Activated CD8-positive, alpha-beta memory T cell treated with anti-CD3 and anti-CD28 coated beads for 1 hour (primary cell): ENCODE results near the gene DHRS4L2.
"Not testable (repeated sequence)": the region's sequence is repeated elsewhere in the genome, so short reads cannot be mapped to it uniquely, and the experiment has no call there.

Experiments
- DNase-seq, 2 donors: peaks; one replicate each; pipeline ENCODE4 v3.0.0-alpha.2; 2020; ENCODE audit warnings: low read depth in 1 of 2; ENCODE audit errors: extremely low read depth in 1 of 2

Gene DHRS4L2

DNA sequence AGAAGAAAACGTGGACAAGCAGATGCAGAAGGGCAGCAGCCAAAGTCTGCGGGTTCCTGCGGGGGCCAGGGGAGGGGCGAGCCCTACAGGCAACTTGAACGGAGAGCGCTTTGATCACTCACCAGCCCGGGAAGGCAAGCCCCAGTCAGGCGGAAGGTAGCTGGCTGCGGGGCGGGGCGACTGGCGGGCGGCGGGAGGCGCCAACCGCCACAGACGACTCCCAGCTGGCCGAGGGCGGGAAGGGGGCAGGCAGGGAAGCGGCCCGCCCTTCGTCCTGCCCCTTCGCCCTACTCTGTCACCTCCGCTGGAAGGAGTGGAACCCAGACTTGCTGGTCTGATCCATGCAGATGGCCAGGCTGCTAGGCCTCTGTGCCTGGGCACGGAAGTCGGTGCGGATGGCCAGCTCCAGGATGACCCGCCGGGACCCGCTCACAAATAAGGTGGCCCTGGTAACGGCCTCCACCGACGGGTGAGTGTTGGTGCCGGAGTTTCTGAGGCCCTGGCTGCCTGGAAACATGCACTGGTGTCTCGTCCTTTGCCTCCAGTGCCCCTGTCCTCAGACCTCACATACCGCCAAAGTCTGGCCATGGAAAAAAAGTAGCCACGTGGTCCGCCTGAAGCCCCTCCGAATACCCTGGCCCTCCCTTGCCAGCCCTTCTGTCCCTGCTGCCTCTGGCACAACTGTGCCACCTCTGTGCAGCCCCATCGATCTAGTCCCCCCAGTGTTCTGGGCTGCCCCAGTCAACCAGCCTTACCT lies at the start of gene DHRS4L2:
Gene DHRS4L2 (plus strand): TSS at position 323 of the 757 bp plus-strand sequence. CDS start 19 bp downstream, at position 342.
- peak; percentile 27 to 52 for DNase-seq

DNA sequence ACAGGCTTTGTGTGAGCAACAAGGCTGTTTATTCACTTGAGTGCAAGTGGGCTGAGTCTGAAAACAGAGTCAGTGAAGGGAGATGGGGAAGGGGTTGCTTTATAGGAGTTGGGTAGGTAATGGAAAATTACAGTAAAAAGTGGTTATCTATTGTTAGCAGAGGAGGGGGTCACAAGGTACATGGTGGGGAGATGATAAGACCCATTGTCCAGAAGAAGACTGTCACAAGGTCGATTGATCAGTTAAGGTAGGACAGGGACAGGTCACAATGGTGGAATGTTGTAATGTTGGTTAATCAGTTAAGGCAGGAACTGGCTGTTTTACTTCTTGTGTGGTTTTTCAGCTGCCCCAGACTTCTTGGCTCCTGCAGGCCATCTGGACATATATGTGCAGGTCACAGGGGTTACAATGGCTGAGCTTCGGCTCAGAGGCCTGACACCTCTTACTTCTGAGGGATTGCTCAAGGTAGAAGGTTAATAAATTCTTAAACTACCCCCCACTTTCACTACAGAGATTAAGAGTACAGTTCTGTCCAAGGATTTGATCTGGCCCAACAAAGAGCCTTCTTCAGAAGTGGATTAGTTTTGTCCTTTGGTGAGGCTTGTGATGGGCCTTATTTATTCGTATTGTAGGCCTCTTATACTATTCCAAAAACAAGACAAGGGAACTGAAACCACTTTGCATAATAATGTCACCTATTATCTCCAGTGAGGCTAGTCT lies 49.0 kb upstream of the DHRS4L2 start:
- no peak for DNase-seq

DNA sequence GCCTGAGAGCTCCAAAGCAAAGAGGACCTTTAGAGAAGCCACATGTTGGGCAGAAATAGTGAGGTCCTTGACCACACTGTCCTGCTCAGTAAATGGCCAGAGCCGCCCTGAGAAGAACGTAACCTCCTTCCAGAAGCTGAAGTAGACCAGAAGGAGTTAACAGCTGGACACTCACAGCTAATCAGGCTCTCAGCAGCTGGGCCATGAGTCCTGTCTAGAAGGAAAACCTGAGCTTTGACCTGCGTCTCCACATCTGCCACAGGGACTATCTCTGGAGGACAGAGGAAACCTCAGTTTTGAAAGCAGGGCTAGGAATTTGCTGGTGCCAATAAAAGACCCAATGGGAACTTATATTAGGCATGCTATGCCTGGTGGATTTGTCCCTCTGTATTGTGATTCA lies 47.5 kb upstream of the DHRS4L2 start:
- no peak for DNase-seq

DNA sequence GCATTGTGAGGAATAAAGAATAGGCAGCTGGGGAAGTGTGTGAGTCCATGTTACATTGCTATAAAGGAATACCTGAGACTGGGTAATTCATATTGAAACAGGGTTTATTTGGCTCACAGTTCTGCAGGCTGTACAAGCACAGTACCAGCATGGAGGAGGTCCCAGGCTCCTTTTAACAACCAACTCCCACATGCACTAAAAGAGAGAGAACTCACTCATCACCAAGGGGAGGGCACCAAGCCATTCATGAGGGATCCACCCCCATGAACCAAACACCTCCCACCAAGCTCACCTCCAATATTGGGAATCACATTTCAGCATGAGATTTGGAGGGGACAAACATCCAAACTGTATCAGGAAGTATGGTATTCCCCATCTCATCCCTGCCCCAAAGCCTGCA lies 47.1 kb upstream of the DHRS4L2 start:
- DNase-seq, result no peak

DNA sequence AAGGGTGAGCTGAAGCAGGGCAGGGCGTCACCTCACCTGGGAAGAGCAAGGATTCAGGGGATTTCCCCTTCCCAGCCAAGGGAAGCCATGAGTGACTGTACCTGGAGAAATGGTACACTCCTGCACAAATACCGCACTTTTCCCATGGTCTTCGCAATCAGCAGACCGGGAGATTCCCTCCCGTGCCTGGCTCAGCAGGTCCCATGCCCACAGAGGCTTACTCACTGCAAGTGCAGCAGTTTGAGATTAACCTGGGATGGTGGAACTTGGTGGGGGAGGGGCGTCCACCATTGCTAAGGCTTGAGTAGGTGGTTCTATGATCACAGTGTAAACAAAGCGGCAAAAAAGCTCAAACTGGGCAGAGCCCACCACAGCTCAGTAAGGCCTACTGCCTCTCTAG lies 46.1 kb upstream of the DHRS4L2 start:
- DNase-seq, result no peak

DNA sequence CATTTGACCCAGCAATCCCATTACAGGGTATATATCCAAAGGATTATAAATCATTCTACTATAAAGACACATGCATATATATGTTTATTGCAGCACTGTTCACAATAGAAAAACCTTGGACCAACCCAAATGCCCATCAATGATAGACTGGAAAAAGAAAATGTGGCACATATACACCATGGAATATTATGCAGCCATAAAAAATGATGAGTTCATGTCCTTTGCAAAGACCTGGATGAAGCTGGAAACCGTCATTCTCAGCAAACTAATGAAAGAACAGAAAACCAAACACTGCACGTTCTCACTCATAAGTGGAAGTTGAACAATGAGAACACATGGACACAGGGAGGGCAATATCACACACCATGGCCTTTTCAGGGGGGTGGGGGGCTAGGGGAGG lies 39.7 kb upstream of the DHRS4L2 start:
- DNase-seq, result not testable (repeated sequence)

DNA sequence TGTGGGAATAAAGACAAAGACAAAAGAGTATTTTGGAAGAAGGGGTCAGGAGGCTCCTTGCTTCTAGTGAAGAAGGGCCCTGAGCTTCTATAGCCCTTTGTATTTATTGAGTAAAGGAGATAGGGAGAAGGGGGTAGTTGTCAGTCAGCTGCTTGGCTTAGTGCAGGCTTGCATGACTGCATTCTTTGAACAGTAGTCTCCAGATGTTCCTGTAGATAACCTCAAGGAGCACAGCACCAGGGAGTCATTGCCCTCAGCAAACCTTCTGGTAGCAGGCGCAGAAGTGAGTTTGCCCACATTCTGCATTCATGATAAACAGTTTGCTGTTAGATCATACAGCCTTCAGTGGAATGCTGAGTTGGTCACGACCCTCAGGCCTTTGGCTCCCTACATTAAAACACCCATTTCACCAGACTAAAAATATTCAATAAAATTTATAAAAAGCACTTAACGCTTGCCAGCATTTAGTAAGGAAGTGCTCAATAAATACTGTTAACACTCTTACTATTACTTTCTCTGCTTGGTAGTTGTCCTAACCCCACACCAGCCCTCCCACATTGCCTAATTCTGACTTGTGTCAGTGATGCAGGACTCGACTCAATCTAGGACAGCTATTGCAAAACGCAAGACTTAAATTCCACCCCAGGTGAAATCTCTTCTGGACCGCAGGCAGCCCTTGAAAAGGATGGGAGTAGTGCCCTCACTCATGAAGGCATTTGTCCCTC lies 38.2 kb upstream of the DHRS4L2 start:
- no peak for DNase-seq

DNA sequence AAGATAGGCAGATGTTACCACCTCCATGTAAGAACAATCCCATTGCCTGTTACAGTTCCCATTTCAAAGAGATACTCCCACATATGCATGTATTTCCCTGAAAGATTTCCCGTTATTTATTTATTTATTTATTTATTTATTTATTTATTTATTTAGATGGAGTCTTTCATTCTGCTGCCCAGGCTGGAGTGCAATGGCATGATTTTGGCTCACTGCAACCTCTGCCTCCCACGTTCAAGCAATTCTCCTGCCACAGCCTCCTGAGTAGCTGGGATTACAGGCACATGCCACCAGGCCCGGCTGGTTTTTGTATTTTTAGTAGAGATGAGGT lies 37.6 kb upstream of the DHRS4L2 start:
- not testable (repeated sequence) for DNase-seq

DNA sequence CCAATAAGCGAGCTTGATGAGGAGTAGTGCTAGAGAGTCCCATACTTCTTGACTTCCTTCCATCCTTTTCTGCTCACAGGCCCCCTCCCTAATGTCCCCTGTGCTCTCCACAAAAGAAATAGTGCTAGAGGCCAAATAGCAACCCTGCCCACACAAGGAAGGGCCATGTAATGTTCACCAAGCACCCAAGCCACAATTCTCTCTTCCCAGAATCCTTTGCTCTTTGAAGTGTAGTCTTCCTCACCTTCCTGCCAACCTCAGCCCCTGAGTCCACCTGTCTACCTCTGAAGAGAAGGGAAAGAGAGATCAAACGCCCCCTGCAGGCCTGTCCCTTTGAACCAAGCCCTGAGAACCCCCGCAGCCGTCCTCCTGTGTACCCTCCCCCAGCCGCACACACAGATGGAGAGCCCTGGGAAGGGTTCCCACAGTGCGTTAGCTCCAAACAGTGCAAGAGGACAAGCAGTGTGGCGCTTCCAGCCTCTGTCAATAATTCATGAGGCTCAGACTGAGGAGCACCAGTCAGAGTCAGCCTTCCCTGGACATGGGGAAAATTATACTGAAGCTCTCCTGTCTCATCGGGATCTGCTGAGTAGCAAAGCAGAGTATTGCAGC lies 37.0 kb upstream of the DHRS4L2 start:
- no peak for DNase-seq

DNA sequence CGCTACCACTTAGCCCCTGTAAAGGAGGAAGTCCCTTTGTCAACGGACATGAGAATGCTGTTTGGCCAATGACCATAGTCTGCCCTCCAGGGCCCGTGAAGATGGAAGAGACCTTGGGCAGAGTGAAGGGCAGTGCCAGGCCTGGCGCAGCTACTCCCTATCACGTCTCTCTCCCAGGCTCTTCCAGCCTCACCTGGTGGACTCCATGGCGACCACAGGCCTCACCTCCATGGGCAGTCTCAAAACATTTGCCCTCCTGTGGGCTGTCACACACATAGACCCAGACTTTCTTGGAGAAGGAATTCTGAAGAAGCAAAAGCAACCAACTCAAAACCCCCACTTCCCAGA lies 35.6 kb upstream of the DHRS4L2 start:
- DNase-seq, result not testable (repeated sequence)

DNA sequence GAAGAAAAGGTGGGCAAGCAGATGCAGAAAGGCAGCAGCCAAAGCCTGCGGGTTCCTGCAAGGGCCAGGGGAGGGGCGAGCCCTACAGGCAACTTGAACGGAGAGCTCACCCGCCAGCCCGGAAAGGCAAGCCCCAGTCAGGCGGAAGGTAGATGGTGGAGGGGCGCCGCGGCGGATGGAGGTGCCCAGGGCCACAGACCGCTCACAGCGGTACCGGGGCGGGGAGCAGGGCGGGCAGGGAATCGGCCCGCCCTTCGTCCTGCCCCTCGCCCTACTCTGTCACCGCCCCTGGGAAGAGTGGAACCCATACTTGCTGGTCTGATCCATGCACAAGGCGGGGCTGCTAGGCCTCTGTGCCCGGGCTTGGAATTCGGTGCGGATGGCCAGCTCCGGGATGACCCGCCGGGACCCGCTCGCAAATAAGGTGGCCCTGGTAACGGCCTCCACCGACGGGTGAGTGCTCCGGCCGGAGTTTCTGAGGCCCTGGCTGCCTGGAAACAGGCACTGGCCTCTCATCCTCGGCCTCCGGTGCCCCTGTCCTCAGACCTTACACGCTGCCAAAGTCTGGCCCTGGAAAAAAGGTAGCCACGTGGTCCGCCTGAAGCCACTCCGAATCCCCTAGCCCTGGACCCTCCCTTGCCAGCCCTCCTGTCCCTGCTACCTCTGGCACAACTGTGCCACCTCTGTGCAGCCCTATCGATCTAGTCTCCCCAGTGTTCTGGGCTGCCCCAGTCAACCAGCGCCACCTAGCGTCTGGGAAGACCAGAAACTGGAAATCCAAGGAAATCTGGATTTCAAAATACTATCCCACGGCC lies 35.1 kb upstream of the DHRS4L2 start, which contains the start of gene DHRS4:
Gene DHRS4 (plus strand): TSS at position 307 of the 815 bp plus-strand sequence. CDS start 19 bp downstream, at position 326.
- DNase-seq, result peak; percentile 50 to 69

DNA sequence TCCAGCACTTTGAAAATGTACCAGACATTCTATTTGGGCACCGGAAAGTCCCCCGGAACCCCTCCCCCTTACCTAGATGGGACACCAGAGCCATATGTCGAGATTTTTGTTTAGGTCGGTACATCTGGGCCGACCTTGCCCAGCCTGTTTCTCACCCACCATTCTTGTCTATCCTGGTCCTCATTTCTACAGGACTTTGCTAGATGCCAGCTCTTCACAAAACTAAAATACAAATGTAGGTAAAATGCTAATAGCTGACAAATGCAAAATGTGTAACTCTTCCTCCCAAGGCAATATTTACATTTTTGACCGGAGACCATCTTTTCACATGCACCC lies 34.5 kb upstream of the DHRS4L2 start:
- DNase-seq, result not testable (repeated sequence)

DNA sequence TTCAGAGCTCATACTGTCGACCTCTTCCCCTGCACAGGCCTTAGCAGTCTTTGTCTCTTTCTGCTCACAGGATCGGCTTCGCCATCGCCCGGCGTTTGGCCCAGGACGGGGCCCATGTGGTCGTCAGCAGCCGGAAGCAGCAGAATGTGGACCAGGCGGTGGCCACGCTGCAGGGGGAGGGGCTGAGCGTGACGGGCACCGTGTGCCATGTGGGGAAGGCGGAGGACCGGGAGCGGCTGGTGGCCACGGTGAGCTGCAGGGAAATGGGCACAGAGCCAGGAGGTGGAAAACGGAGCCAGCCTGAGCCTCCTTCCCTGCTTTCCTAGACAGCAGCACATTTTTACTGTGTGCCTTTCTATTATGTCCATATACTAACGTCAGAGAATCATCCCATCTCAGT lies 33.8 kb upstream of the DHRS4L2 start:
- not testable (repeated sequence) for DNase-seq

DNA sequence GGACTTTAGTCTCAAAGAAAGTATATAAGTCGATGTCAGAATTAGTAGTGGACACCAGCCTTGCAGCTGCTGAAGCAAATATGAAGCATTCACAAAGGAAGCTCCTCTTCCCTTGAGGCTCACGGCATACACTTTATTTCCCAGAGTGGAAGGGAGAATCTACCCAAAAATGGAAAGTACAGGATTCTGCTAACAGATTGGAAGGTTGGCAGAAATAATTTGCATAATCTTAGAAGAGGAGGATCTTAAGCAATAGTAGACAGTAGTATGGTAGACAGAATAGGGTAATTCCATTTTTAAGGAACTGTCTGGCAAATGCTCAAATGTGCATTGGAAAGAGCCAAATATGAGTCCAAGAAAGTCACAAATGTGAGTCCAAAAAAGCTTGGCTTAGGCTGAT lies 32.9 kb upstream of the DHRS4L2 start:
- DNase-seq, result not testable (repeated sequence)

DNA sequence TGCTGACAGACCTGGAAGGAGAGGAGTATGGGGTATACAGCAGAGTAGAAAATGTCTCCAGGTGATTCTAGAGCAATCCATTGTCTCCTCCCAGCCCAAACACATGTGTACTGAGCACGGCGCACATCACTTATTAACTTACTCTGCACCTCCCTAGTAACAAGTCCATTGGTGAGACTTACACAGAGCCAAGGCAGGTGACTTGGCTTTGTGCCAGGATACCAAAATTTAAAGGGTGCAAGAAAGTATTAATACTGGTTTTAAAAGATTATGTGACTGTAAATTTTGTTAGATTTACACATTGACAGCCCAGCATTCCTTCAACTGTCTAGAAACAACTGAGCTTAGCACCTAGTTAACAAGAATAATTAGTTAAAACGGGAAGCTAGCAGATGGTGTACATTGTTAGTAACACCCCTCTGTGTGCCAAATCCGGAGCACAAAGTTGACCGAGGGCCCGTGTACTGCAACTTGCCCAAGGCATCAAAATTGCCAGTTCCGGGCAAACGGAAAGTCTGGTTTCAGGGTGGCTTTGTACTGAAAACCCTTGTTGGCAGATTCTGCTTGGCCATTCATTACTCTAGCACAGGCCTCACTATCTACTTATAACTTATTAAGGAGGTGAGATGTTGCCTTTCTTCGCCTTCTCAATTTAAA lies 30.7 kb upstream of the DHRS4L2 start:
- DNase-seq, result not testable (repeated sequence)

DNA sequence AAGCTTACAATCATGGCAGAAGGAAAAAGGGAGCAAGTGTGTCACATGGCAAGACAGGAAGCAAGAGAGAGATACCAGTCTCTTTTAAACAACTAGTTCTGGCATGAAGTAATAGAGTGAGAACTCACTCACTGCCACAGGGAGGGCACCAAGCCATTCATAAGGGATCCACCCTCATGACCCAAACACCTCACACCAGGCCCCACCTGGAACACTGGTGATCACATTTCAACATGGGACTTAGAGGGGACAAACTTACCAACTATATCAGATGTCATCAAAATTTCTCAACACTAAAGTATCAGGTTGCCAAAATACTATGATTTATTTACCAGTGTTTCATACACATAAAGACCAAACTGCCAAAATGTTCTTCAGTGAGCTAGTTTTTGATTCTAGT lies 27.8 kb upstream of the DHRS4L2 start:
- not testable (repeated sequence) for DNase-seq

DNA sequence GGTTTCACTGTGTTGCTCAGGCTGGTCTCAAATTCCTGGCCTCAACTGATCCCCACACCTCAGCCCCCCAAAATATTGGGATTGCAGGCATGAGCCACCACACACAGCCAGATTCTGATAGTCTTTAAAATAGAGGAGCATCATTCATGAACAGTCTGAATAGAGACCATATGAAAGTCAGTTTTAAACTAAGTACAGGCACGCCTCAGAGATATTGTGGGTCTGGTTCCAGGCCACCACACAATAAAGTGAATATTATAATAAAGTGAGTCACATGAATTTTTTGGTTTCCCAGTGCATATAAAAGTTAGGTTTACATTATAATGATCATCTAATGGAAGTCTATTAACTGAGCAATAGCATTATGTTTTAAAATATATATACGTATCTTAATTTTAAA lies 27.0 kb upstream of the DHRS4L2 start:
- DNase-seq, result not testable (repeated sequence)

DNA sequence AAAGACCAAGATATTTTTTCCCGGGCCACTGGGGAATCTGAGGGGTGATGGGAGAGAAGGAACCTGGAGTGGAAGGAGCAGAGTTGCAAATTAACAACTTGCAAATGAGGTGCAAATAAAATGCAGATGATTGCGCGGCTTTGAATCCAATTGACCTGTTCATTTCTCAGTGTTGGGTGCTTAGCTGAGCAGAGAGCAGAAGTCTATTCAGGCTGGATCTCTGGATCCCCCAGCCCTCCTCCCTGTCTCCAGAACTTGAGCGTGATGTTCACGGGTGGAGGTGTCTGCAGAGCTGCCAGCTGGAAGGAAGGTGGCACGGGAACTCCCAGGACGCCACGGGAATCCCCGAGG lies 19.6 kb upstream of the DHRS4L2 start:
- not testable (repeated sequence) for DNase-seq

DNA sequence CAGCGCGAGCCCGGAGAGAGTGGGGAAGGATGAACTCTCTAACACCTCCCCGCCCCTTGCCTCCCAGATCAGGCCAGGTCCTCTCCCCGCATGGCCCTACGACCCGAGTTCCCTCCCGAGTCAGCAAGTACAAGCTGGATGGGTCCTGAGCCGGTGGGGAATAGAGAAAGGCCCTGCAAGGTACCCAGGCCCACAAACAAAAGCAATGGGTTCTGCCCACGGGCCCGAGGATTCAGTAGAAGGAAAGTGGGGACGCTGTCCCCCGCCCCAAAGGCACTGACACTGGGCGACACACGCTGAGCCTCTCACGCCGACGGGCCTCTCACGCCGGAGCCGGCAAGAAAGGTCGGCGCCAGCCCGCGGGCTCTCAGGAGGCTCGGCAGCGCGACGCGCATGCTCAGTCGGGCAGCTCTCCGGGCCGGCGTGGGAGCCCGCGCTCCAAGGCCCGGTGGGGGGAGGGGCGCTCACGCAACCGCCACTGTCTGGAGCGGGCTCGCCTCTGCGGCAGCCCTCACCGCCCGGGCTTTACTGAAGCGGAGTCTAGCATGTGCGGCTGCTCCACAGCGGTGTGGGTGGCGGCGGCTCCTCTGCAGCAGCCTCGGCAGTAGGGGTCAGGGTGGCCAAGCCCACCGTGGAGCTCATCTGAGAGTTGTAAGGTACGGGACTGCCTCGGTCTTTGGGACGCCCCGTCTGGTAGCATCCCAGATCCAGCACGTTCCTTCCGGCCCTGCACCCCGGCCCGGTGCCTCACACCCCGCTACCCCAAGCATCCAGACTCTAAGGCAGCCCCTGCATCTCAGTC lies 19.0 kb upstream of the DHRS4L2 start:
- peak in 1 of 2 donors; percentile 24 for DNase-seq
